Vagina (tissue), 2 donors: Measurements from ENCODE around the gene PRKAG3.

Experiments
- CTCF ChIP-seq, 3 experiments: fragments of 450-650 bp in 2 of 3; fragments of 200-600 bp in 1 of 3; sonication (generic) in 1 of 3; IDR thresholded peaks; one replicate each; pipeline ENCODE4 v1.5.1; 2017 to 2019; ENCODE audit warnings: antibody characterized with exemption in 3 of 3, mild to moderate bottlenecking in 2 of 3, moderate library complexity in 2 of 3
- POLR2A ChIP-seq, 2 donors: fragments of 450-650 bp; IDR thresholded peaks; one replicate each; pipeline ENCODE4 v1.6.1; 2017; ENCODE audit warnings: antibody characterized with exemption in 2 of 2, mild to moderate bottlenecking in 2 of 2, moderate library complexity in 2 of 2

GRCh38 chr2:218832081-218832480, 478 bp upstream of the PRKAG3 start:
- no peak for TF ChIP-seq CTCF (IDR thresholded peaks at IDR 0.05)
- no peak for TF ChIP-seq POLR2A (IDR thresholded peaks at IDR 0.05)
